ENCODE results near the gene TMEM9.
A peak's percentile ranks its signal among the peaks of the same experiment; 100 is the strongest.

DNA sequence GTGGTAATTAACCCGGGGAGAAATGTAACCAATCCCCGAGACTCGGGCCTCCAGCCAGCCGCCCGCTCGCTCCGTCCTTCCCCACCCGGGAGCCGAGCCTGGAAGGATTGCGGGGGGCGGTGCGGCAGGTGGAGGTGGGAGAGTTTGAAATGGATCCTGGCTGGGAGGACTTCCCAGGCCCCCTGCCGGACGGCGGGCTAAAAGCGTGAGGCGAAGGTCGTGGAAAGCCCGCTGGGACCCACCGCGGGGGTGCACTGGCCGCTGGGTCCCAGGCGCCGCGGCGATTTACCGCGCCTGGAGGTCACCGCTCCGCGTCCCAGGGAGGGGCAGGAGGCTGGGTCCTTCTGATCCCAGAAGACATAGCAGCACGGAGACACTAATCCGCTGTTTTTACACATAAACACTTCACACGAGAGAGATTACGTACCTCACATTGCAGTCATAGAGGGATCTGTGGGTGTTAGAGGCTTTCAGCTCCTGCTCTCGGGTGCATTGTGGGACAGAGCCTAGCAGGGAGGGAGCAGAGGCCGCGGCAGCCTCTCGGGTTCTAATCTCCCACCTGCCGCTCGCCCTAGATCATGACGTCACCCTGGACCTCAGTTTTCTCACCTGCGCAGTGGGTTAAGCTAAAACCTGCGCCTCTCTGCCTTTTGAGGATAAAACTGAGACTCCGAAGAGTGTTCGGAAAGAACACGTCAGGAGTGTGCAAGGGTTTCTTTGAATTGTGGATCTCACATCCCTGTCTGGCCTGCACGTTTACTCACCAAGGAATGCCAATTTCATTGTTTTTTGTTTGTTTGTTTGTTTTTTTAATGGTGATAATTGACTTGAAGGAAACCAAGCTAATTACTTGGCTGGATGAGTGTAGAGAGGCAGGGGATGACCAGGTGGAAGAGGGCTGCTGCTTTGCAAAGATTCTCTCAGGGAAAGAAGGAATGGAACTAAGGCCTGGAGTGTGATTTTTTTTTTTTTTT lies 17.1 kb upstream of the TMEM9 start:
- 0 out of 2 replicates have a peak, but pooled peaks have one; percentile 26 for TF ChIP-seq CTCF (conservative IDR thresholded peaks at IDR 0.05; ENCODE audit: low read length)
- no peak for TF ChIP-seq EZH2phosphoT487 (IDR thresholded peaks at IDR 0.05; ENCODE audit: borderline replicate concordance, low read depth, low read length)

Data from OCI-LY7 (cell line).